ENCODE data around the gene PTGES. TPM values are rescaled to one million over a fixed set of nuclear protein-coding genes. Genes with fewer than 3 reads are reported as not detected.
A peak's percentile ranks its signal among the peaks of the same experiment; 100 is the strongest.

Gene PTGES
- total and polyA plus RNA-seq, 9 of the 15 experiments (the other 6 are each of a cell fraction or from before 2014, with no cell fraction given), result 0.13 TPM; not detected in 8

- TF ChIP-seq ETS1 (conservative IDR thresholded peaks at IDR 0.05; ENCODE audit: control insufficient read depth, low read depth, low read length), result peak; percentile 39; the same call in 1 of the 2 replicates
- TF ChIP-seq SMAD1 (IDR thresholded peaks at IDR 0.05; ENCODE audit: low read depth, low read length, partially characterized antibody), result no peak
- TF ChIP-seq U2AF2 (optimal IDR thresholded peaks at IDR 0.05; ENCODE audit: low read depth, low read length), result no peak
- TF ChIP-seq HDAC1 (IDR thresholded peaks at IDR 0.05), result peak in 1 of 2 experiments; percentile 38; a peak in 1 of 4 replicates
- TF ChIP-seq ZBTB8A (IDR thresholded peaks at IDR 0.05; ENCODE audit: partially characterized antibody), result no peak
- TF ChIP-seq CREB3L1 (IDR thresholded peaks at IDR 0.05; ENCODE audit: borderline replicate concordance, low read depth), result no peak
These were observed 26.3 kb downstream of the PTGES start (continued) for GRCh38 chr9:129726322-129727160.
